IMR-90 (cell line): ENCODE measurements around the gene SRGAP3. TPM values are rescaled to one million over a fixed set of nuclear protein-coding genes. Genes with fewer than 3 reads are reported as not detected.

Experiments
- ATAC-seq: fragments of 200-7000 bp; cut with Tn5 transposase; 2 replicates; pipeline ENCODE4 v1.9.1; 2020; ENCODE audit warnings: low read depth, mild to moderate bottlenecking, moderate library complexity
- BruUV-seq: library from RNA; stranded (reverse); fragments of 400-500 nt; replicated peaks from 2 replicates; lab custom pipeline; 2021; lab: Mats Ljungman, UMichigan
- CTCF ChIA-PET: fragments of 300-600 bp; formaldehyde crosslinking; extraction: SDS; loops from one replicate; lab custom pipeline; 2021; ENCODE audit warnings: antibody characterized with exemption; lab: Yijun Ruan, JAX
- POLR2A ChIA-PET: fragments of 300-600 bp; sonication (Branson Sonifier 250); formaldehyde crosslinking; loops from one replicate; lab custom pipeline; 2022; ENCODE audit warnings: antibody characterized with exemption; ENCODE audit not compliant: unreplicated experiment; lab: Charles Lee
- DNase-seq: peaks from one replicate; pipeline ENCODE4 v3.0.0; 2013
- H2AFZ ChIP-seq: replicated peaks from 2 replicates; pipeline ENCODE3; 2013; ENCODE audit warnings: low read length, mild to moderate bottlenecking; ENCODE audit not compliant: poor library complexity
- H2AK5ac ChIP-seq: 2 replicates; pipeline ENCODE4 v1.6.1; 2013; ENCODE audit warnings: low read depth, low read length, inconsistent platforms
- H2AK9ac ChIP-seq: replicated peaks from 2 replicates; pipeline ENCODE3; 2013; ENCODE audit warnings: mild to moderate bottlenecking, low read depth, low read length, moderate library complexity; ENCODE audit not compliant: poor library complexity
- H2BK120ac ChIP-seq: 2 replicates; pipeline ENCODE4 v1.6.1; 2013; ENCODE audit warnings: low read depth, low read length, inconsistent platforms
- H2BK15ac ChIP-seq: 3 replicates; pipeline ENCODE4 v1.6.1; 2013; ENCODE audit warnings: low read depth, low read length, inconsistent platforms
- H2BK20ac ChIP-seq: 2 replicates; pipeline ENCODE4 v1.6.1; 2013; ENCODE audit warnings: low read depth, mild to moderate bottlenecking, inconsistent platforms, low read length, moderate library complexity
- H2BK5ac ChIP-seq: 2 replicates; pipeline ENCODE4 v1.6.1; 2013; ENCODE audit warnings: mild to moderate bottlenecking, low read depth, low read length, inconsistent platforms; ENCODE audit not compliant: poor library complexity, severe bottlenecking
- H3K14ac ChIP-seq: replicated peaks from 2 replicates; pipeline ENCODE4 v1.6.1; 2013; ENCODE audit warnings: low read depth, low read length, inconsistent platforms
- H3K18ac ChIP-seq: 2 replicates; pipeline ENCODE4 v1.6.1; 2013; ENCODE audit warnings: low read depth, low read length, control low read depth
- H3K23ac ChIP-seq: 2 replicates; pipeline ENCODE4 v1.6.1; 2013; ENCODE audit warnings: low read depth, low read length, inconsistent platforms
- H3K27ac ChIP-seq: 2 replicates; pipeline ENCODE4 v1.5.1; 2013; ENCODE audit warnings: mild to moderate bottlenecking, control low read depth, low read length; ENCODE audit not compliant: insufficient read depth
- H3K27me3 ChIP-seq: 2 replicates; pipeline ENCODE4 v1.6.1; 2013; ENCODE audit warnings: low read length; ENCODE audit not compliant: control insufficient read depth, insufficient read depth
- H3K36me3 ChIP-seq: 2 replicates; pipeline ENCODE4 v1.6.1; 2013; ENCODE audit warnings: low read length, mixed read lengths; ENCODE audit not compliant: control insufficient read depth, insufficient read depth
- H3K4ac ChIP-seq: 2 replicates; pipeline ENCODE4 v1.6.1; 2013; ENCODE audit warnings: low read depth, low read length, inconsistent platforms
- H3K4me1 ChIP-seq: 2 replicates; pipeline ENCODE4 v1.6.1; 2013; ENCODE audit warnings: low read length, mixed read lengths; ENCODE audit not compliant: control insufficient read depth, insufficient read depth
- H3K4me2 ChIP-seq: 2 replicates; pipeline ENCODE4 v1.6.1; 2013; ENCODE audit warnings: low read depth, mild to moderate bottlenecking, control low read depth, low read length, moderate library complexity
- H3K4me3 ChIP-seq: 2 replicates; pipeline ENCODE4 v1.5.1; 2013; ENCODE audit warnings: low read depth, mild to moderate bottlenecking, control low read depth, low read length, moderate library complexity; ENCODE audit not compliant: insufficient read depth
- H3K56ac ChIP-seq: 2 replicates; pipeline ENCODE4 v1.6.1; 2013; ENCODE audit warnings: low read length, inconsistent platforms; ENCODE audit not compliant: insufficient read depth; ENCODE audit errors: extremely low read depth
- H3K79me1 ChIP-seq, 2 experiments: 2 replicates each; pipeline ENCODE4 v1.6.1; 2013; ENCODE audit warnings: low read length in 2 of 2, inconsistent platforms in 1 of 2, low read depth in 1 of 2
- H3K9ac ChIP-seq: 2 replicates; pipeline ENCODE4 v1.6.1; 2013; ENCODE audit warnings: low read depth, low read length, control low read depth
- H3K9me1 ChIP-seq: 2 replicates; pipeline ENCODE4 v1.6.1; 2013; ENCODE audit warnings: low read length, inconsistent platforms; ENCODE audit not compliant: insufficient read depth
- H3K9me3 ChIP-seq: 2 replicates; pipeline ENCODE4 v1.6.1; 2013; ENCODE audit warnings: low read length; ENCODE audit not compliant: control insufficient read depth, insufficient read depth
- H4K20me1 ChIP-seq: 2 replicates; pipeline ENCODE4 v1.6.1; 2013; ENCODE audit warnings: low read length, inconsistent platforms; ENCODE audit not compliant: insufficient read depth
- H4K5ac ChIP-seq: 2 replicates; pipeline ENCODE4 v1.6.1; 2013; ENCODE audit warnings: mild to moderate bottlenecking, low read depth, low read length, control low read depth
- H4K8ac ChIP-seq, 2 experiments: 2 replicates each; pipeline ENCODE4 v1.6.1; 2013; ENCODE audit warnings: low read depth in 2 of 2, low read length in 2 of 2, control low read depth in 1 of 2, inconsistent platforms in 1 of 2
- H4K91ac ChIP-seq: 2 replicates; pipeline ENCODE4 v1.6.1; 2013; ENCODE audit warnings: low read depth, low read length, inconsistent platforms; ENCODE audit not compliant: insufficient read depth
- BHLHE40 ChIP-seq: fragments of 150-350 bp; IDR thresholded peaks from 2 replicates; pipeline ENCODE4 v1.6.1; 2016; ENCODE audit warnings: mild to moderate bottlenecking, low read depth, low read length
- CHD1 ChIP-seq: IDR thresholded peaks from 2 replicates; pipeline ENCODE4 v1.6.1; 2012; ENCODE audit warnings: low read depth, low read length, improper control_type of control experiment
- FOS ChIP-seq: fragments of 150-350 bp; IDR thresholded peaks from 2 replicates; pipeline ENCODE4 v1.6.1; 2016; ENCODE audit warnings: low read depth, low read length
- MAFK ChIP-seq: IDR thresholded peaks from 2 replicates; pipeline ENCODE4 v1.6.1; 2012; ENCODE audit warnings: low read depth, low read length, improper control_type of control experiment
- MAZ ChIP-seq: IDR thresholded peaks from 2 replicates; pipeline ENCODE4 v1.6.1; 2012; ENCODE audit warnings: low read depth, mild to moderate bottlenecking, low read length, improper control_type of control experiment, moderate library complexity, borderline replicate concordance
- MXI1 ChIP-seq: IDR thresholded peaks from 2 replicates; pipeline ENCODE4 v1.6.1; 2012; ENCODE audit warnings: low read depth, mild to moderate bottlenecking, low read length, moderate library complexity, borderline replicate concordance
- POLR2A ChIP-seq: IDR thresholded peaks from 2 replicates; pipeline ENCODE4 v1.6.1; 2012; ENCODE audit warnings: mild to moderate bottlenecking, low read depth, low read length
- RAD21 ChIP-seq: IDR thresholded peaks from 2 replicates; pipeline ENCODE4 v1.6.1; 2012; ENCODE audit warnings: low read length, improper control_type of control experiment
- RCOR1 ChIP-seq: IDR thresholded peaks from 2 replicates; pipeline ENCODE4 v1.6.1; 2012; ENCODE audit warnings: mild to moderate bottlenecking, low read length, improper control_type of control experiment; ENCODE audit not compliant: insufficient replicate concordance
- RFX5 ChIP-seq: IDR thresholded peaks from 2 replicates; pipeline ENCODE4 v1.8.0; 2012; ENCODE audit warnings: low read depth, mild to moderate bottlenecking, low read length, moderate library complexity
- SMC3 ChIP-seq: fragments of 150-350 bp; IDR thresholded peaks from 2 replicates; pipeline ENCODE4 v1.6.1; 2016; ENCODE audit warnings: low read depth, mild to moderate bottlenecking, antibody characterized with exemption, low read length, moderate library complexity
- WGBS, 2 experiments: methylation state at CpG; one replicate each; pipeline versions ENCODE4 v1.1.5 to v1.1.7; 2013; ENCODE audit warnings: missing lambda C conversion rate in 2 of 2; ENCODE audit not compliant: insufficient read length in 1 of 2; ENCODE audit errors: extremely low coverage in 2 of 2; 5-methylcytosine and 5-hydroxymethylcytosine counted together
- dilution Hi-C: fragments of 300-500 bp; cut with HindIII; formaldehyde crosslinking; loops from one replicate; pipeline ENCODE4 v1.14.3; 2018; ENCODE audit warnings: low sequenced_read_pairs; ENCODE audit not compliant: unreplicated experiment
- in situ Hi-C: fragments of 300-500 bp; cut with MboI; formaldehyde crosslinking; loops from 3 replicates; pipeline ENCODE4 v1.14.3; 2019; ENCODE audit warnings: low sequenced_read_pairs, inconsistent platforms, mixed read lengths
- intact Hi-C: fragments of 100-400 bp; cut with micrococcal nuclease; formaldehyde crosslinking; loops from 2 replicates; pipeline ENCODE4 v1.10.0; 2022
- polyA plus RNA-seq, 3 experiments: library from polyadenylated mRNA; depleted of rRNA; stranded (reverse); fragments of >200 nt; gene quantifications; 2 replicates each; pipeline ENCODE4 v1.2.3, GENCODE V29; 2012; ENCODE audit warnings: low replicate concordance in 1 of 3
- total RNA-seq: library from RNA; depleted of rRNA; stranded (reverse); fragments of >200 nt; gene quantifications from 2 replicates; pipeline ENCODE4 v1.2.3, GENCODE V29; 2012
- TF ChIP-seq, protein P1 (sequence below): conservative IDR thresholded peaks from 2 replicates; pipeline ENCODE4 v1.5.1; 2012; ENCODE audit warnings: mild to moderate bottlenecking, low read depth, low read length, improper control_type of control experiment
- TF ChIP-seq, protein P2 (sequence below): fragments of 150-350 bp; IDR thresholded peaks from 2 replicates; pipeline ENCODE4 v1.6.1; 2017; ENCODE audit warnings: mild to moderate bottlenecking, antibody characterized with exemption, low read length, low read depth
- TF ChIP-seq, protein P3 (sequence below): fragments of 150-350 bp; IDR thresholded peaks from 2 replicates; pipeline ENCODE4 v1.6.1; 2016; ENCODE audit warnings: low read depth, mild to moderate bottlenecking, low read length, moderate library complexity, borderline replicate concordance

SRGAP3 gene
- total and polyA plus RNA-seq, 2 of the 4 experiments (the other 2 are of a cell fraction): 0.68 to 1.4 TPM

GRCh38 chr3:9022305-9023225 is 226.9 kb downstream of the SRGAP3 start:
- H2BK5ac ChIP-seq: no peak overlapping the region
- no peak for ATAC-seq
- H3K27ac ChIP-seq: no peak overlapping the region
- no peak overlapping the region for H2BK120ac ChIP-seq
- H4K91ac ChIP-seq: no peak overlapping the region
- no peaks in the 10 kb centered on the region for H4K20me1 ChIP-seq
- H3K4me2 ChIP-seq: no peak overlapping the region
- BruUV-seq: no TSS peak
- no peak for TF ChIP-seq RCOR1
- TF ChIP-seq RAD21: no peak
- no peak for TF ChIP-seq SMC3
- TF ChIP-seq, protein P1, sequence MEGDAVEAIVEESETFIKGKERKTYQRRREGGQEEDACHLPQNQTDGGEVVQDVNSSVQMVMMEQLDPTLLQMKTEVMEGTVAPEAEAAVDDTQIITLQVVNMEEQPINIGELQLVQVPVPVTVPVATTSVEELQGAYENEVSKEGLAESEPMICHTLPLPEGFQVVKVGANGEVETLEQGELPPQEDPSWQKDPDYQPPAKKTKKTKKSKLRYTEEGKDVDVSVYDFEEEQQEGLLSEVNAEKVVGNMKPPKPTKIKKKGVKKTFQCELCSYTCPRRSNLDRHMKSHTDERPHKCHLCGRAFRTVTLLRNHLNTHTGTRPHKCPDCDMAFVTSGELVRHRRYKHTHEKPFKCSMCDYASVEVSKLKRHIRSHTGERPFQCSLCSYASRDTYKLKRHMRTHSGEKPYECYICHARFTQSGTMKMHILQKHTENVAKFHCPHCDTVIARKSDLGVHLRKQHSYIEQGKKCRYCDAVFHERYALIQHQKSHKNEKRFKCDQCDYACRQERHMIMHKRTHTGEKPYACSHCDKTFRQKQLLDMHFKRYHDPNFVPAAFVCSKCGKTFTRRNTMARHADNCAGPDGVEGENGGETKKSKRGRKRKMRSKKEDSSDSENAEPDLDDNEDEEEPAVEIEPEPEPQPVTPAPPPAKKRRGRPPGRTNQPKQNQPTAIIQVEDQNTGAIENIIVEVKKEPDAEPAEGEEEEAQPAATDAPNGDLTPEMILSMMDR: no peak
- no peak for TF ChIP-seq CHD1
- TF ChIP-seq, protein P2, sequence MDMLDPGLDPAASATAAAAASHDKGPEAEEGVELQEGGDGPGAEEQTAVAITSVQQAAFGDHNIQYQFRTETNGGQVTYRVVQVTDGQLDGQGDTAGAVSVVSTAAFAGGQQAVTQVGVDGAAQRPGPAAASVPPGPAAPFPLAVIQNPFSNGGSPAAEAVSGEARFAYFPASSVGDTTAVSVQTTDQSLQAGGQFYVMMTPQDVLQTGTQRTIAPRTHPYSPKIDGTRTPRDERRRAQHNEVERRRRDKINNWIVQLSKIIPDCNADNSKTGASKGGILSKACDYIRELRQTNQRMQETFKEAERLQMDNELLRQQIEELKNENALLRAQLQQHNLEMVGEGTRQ: no peak
- TF ChIP-seq RFX5: no peak
- no peak for TF ChIP-seq POLR2A
- no peak for TF ChIP-seq MAFK
- TF ChIP-seq, protein P3, sequence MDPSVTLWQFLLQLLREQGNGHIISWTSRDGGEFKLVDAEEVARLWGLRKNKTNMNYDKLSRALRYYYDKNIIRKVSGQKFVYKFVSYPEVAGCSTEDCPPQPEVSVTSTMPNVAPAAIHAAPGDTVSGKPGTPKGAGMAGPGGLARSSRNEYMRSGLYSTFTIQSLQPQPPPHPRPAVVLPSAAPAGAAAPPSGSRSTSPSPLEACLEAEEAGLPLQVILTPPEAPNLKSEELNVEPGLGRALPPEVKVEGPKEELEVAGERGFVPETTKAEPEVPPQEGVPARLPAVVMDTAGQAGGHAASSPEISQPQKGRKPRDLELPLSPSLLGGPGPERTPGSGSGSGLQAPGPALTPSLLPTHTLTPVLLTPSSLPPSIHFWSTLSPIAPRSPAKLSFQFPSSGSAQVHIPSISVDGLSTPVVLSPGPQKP: no peak
- no peak for TF ChIP-seq FOS
- no peak for TF ChIP-seq MAZ
- TF ChIP-seq BHLHE40: no peak
- TF ChIP-seq MXI1: no peak
- no peak overlapping the region for H2AFZ ChIP-seq
- no peak overlapping the region for H2BK15ac ChIP-seq
- WGBS, 2 experiments: 35% methylated on average over 5 of the region's 15 CpGs; no CpG with 5 or more reads in 1 of the 2 experiments
- no peak overlapping the region for H3K4me3 ChIP-seq
- H3K9ac ChIP-seq: no peak overlapping the region
- no peak overlapping the region for H4K5ac ChIP-seq
- no peaks in the 10 kb centered on the region for H3K4me1 ChIP-seq
- intact Hi-C loops (no loop called here), dilution Hi-C loops (no loop called here), in situ Hi-C loops (no loop called here)
- H3K4ac ChIP-seq: no peak overlapping the region
- no peaks in the 10 kb centered on the region; the same call in 1 of the 2 replicates for H3K27me3 ChIP-seq
- no peaks in the 10 kb centered on the region for H3K79me1 ChIP-seq
- H3K23ac ChIP-seq: no peak overlapping the region
- no peak overlapping the region for H3K18ac ChIP-seq
- no peaks in the 10 kb centered on the region for H3K9me1 ChIP-seq
- no peaks in the 10 kb centered on the region for H3K9me3 ChIP-seq
- H3K36me3 ChIP-seq: no peaks in the 10 kb centered on the region
- no peak overlapping the region for H3K56ac ChIP-seq
- H4K8ac ChIP-seq: no peak overlapping the region
- no peak for DNase-seq
- H2AK5ac ChIP-seq: no peak overlapping the region
- H3K14ac ChIP-seq: no peak overlapping the region
- POLR2A ChIA-PET: no interaction called here
- no peak overlapping the region for H2BK20ac ChIP-seq
- CTCF ChIA-PET: no interaction called here
- H2AK9ac ChIP-seq: no peak overlapping the region
